ENCODE measurements around the gene C1orf116. TPM values are rescaled to one million over a fixed set of nuclear protein-coding genes. Genes with fewer than 3 reads are reported as not detected.

Gene C1orf116
- total and polyA plus RNA-seq, 10 of the 15 experiments (the other 5 are each of a cell fraction or from before 2014, with no cell fraction given): 0.01 to 0.08 TPM; not detected in 8

DNA sequence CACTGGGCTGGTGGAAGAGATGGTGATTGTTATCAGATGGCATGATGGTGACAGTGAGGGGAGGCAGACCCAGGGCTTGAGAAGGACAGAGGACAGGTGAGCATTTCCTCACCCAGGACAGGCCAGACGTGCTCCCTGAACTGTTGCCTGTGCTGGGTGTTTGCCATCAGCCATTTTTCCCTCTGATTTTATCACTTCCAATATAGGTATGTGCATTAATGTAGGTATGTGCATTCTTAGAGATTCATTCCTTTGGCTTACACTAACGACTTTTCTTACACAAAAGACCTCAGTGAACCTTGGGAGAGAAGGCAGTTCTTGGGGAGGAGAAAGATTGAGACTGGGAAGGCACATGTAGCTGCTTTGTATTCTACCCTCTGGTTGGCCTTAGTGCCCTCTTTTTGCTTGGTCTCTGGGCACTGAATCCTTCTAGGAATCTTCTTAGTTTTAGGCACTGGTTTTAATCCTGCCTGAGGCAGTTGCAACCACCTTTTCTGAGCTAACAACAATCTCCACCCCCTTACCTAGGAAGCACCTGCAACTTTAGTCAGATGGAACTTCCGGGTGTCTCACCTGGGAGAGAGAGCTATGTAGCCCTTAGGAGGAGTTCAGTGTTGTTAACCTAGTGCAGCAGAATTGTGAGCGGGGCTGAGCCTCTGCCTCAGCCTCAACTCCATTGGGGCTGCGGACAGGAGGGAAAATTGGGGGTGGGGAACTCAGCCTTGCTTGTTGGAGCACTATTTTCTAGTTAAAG is 30.9 kb downstream of the C1orf116 start:
- ChIA-PET POLR2A (no interaction called here), SMC1A (ENCODE audit: uncharacterized antibody, unreplicated experiment) (interaction anchor here (0.7 to 1.2 kb wide), 3 partner anchors 19 to 77 kb away, joined by 3 to 5 read pairs (median 4); no protein-coding TSS in a partner anchor), CTCF (no interaction called here), RAD21 (ENCODE audit: unreplicated experiment) (no interaction called here)
- intact Hi-C loops (cut with micrococcal nuclease; ENCODE audit: unreplicated experiment): loop anchor here (5.0 kb wide), 1 partner anchor 76 kb away; no protein-coding TSS in a partner anchor
- no peaks in the 10 kb centered on the region for H3K36me3 ChIP-seq (ENCODE audit: control insufficient read depth in 2 of 2, insufficient read depth in 2 of 2, low read length in 1 of 2)
- H3K4me1 ChIP-seq (ENCODE audit: control insufficient read depth, insufficient read depth, low read length): no peaks in the 10 kb centered on the region
- no peaks in the 10 kb centered on the region for H3K79me2 ChIP-seq (ENCODE audit: control insufficient read depth, insufficient read depth, low read length)
- 29% methylated on average over 5 of the region's 5 CpGs for WGBS (ENCODE audit: insufficient coverage, insufficient replicate concordance, low lambda C conversion rate, missing lambda C conversion rate)
- TF ChIP-seq, protein P1, sequence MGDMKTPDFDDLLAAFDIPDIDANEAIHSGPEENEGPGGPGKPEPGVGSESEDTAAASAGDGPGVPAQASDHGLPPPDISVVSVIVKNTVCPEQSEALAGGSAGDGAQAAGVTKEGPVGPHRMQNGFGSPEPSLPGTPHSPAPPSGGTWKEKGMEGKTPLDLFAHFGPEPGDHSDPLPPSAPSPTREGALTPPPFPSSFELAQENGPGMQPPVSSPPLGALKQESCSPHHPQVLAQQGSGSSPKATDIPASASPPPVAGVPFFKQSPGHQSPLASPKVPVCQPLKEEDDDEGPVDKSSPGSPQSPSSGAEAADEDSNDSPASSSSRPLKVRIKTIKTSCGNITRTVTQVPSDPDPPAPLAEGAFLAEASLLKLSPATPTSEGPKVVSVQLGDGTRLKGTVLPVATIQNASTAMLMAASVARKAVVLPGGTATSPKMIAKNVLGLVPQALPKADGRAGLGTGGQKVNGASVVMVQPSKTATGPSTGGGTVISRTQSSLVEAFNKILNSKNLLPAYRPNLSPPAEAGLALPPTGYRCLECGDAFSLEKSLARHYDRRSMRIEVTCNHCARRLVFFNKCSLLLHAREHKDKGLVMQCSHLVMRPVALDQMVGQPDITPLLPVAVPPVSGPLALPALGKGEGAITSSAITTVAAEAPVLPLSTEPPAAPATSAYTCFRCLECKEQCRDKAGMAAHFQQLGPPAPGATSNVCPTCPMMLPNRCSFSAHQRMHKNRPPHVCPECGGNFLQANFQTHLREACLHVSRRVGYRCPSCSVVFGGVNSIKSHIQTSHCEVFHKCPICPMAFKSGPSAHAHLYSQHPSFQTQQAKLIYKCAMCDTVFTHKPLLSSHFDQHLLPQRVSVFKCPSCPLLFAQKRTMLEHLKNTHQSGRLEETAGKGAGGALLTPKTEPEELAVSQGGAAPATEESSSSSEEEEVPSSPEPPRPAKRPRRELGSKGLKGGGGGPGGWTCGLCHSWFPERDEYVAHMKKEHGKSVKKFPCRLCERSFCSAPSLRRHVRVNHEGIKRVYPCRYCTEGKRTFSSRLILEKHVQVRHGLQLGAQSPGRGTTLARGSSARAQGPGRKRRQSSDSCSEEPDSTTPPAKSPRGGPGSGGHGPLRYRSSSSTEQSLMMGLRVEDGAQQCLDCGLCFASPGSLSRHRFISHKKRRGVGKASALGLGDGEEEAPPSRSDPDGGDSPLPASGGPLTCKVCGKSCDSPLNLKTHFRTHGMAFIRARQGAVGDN (IDR thresholded peaks at IDR 0.05): no peak
- TF ChIP-seq SREBF2 (IDR thresholded peaks at IDR 0.05; ENCODE audit: low read length) (no peak), ZZZ3 (IDR thresholded peaks at IDR 0.05; ENCODE audit: control insufficient read depth, insufficient read length, low read depth) (no peak), EGR1 (IDR thresholded peaks at IDR 0.05; ENCODE audit: borderline replicate concordance in 1 of 2, low read depth in 2 of 2, low read length in 2 of 2) (no peak)
- TF ChIP-seq, protein P2, sequence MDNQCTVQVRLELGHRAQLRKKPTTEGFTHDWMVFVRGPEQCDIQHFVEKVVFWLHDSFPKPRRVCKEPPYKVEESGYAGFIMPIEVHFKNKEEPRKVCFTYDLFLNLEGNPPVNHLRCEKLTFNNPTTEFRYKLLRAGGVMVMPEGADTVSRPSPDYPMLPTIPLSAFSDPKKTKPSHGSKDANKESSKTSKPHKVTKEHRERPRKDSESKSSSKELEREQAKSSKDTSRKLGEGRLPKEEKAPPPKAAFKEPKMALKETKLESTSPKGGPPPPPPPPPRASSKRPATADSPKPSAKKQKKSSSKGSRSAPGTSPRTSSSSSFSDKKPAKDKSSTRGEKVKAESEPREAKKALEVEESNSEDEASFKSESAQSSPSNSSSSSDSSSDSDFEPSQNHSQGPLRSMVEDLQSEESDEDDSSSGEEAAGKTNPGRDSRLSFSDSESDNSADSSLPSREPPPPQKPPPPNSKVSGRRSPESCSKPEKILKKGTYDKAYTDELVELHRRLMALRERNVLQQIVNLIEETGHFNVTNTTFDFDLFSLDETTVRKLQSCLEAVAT (IDR thresholded peaks at IDR 0.05): no peak
- TF ChIP-seq, protein P3, sequence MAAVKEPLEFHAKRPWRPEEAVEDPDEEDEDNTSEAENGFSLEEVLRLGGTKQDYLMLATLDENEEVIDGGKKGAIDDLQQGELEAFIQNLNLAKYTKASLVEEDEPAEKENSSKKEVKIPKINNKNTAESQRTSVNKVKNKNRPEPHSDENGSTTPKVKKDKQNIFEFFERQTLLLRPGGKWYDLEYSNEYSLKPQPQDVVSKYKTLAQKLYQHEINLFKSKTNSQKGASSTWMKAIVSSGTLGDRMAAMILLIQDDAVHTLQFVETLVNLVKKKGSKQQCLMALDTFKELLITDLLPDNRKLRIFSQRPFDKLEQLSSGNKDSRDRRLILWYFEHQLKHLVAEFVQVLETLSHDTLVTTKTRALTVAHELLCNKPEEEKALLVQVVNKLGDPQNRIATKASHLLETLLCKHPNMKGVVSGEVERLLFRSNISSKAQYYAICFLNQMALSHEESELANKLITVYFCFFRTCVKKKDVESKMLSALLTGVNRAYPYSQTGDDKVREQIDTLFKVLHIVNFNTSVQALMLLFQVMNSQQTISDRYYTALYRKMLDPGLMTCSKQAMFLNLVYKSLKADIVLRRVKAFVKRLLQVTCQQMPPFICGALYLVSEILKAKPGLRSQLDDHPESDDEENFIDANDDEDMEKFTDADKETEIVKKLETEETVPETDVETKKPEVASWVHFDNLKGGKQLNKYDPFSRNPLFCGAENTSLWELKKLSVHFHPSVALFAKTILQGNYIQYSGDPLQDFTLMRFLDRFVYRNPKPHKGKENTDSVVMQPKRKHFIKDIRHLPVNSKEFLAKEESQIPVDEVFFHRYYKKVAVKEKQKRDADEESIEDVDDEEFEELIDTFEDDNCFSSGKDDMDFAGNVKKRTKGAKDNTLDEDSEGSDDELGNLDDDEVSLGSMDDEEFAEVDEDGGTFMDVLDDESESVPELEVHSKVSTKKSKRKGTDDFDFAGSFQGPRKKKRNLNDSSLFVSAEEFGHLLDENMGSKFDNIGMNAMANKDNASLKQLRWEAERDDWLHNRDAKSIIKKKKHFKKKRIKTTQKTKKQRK (IDR thresholded peaks at IDR 0.05; ENCODE audit: low read depth, low read length): no peak
- TF ChIP-seq, protein P4, sequence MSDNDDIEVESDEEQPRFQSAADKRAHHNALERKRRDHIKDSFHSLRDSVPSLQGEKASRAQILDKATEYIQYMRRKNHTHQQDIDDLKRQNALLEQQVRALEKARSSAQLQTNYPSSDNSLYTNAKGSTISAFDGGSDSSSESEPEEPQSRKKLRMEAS (IDR thresholded peaks at IDR 0.05; ENCODE audit: low read depth, low read length): no peak
- TF ChIP-seq, protein P5, sequence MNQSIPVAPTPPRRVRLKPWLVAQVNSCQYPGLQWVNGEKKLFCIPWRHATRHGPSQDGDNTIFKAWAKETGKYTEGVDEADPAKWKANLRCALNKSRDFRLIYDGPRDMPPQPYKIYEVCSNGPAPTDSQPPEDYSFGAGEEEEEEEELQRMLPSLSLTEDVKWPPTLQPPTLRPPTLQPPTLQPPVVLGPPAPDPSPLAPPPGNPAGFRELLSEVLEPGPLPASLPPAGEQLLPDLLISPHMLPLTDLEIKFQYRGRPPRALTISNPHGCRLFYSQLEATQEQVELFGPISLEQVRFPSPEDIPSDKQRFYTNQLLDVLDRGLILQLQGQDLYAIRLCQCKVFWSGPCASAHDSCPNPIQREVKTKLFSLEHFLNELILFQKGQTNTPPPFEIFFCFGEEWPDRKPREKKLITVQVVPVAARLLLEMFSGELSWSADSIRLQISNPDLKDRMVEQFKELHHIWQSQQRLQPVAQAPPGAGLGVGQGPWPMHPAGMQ (IDR thresholded peaks at IDR 0.05; ENCODE audit: borderline replicate concordance): no peak
- H2AFZ ChIP-seq (ENCODE audit: control insufficient read depth, low read depth, low read length): no peak overlapping the region
- in situ Hi-C loops (cut with MboI): no loop called here
- ATAC-seq (no peak), FAIRE-seq (no peak), DNase-seq (ENCODE audit: low read depth, low spot score) (no peak)
- H4K20me1 ChIP-seq (ENCODE audit: control insufficient read depth, insufficient read depth): no peaks in the 10 kb centered on the region
- no peak overlapping the region for H3K4me2 ChIP-seq (ENCODE audit: control insufficient read depth, insufficient read depth)
- no peak overlapping the region for H3K27ac ChIP-seq (ENCODE audit: control insufficient read depth, insufficient read depth)
- H3K9me3 ChIP-seq (replicated peaks; ENCODE audit: control insufficient read depth, insufficient read depth, low read length): no peaks in the 10 kb centered on the region
- H3K4me3 ChIP-seq: no peak overlapping the region
- H3K27me3 ChIP-seq (replicated peaks in 1 of 2; ENCODE audit: control insufficient read depth in 2 of 2, insufficient read depth in 2 of 2, low read length in 1 of 2): no peaks in the 10 kb centered on the region
- no peak overlapping the region for H3K9ac ChIP-seq (ENCODE audit: control insufficient read depth, insufficient read depth, low read length)
- no TSS peak for BruUV-seq (replicated peaks)
